HepG2 (cell line): ENCODE measurements around the gene SUV39H2. TPM values are rescaled to one million over a fixed set of nuclear protein-coding genes. Genes with fewer than 3 reads are reported as not detected.

ENCODE experiments used
- ARNTL ChIP-seq: sonication (generic); formaldehyde crosslinking; IDR thresholded peaks from 2 replicates; pipeline ENCODE4 v1.4.0; 2020; ENCODE audit warnings: mild to moderate bottlenecking, missing genetic modification reagents
- ATF7-NPFF ChIP-seq: sonication (generic); formaldehyde crosslinking; IDR thresholded peaks from 2 replicates; pipeline ENCODE4 v1.8.1; 2023; ENCODE audit warnings: mild to moderate bottlenecking, low read depth, missing genetic modification reagents, moderate library complexity
- BORCS8-MEF2B ChIP-seq: sonication (generic); formaldehyde crosslinking; IDR thresholded peaks from 2 replicates; pipeline ENCODE4 v1.8.0; 2022; ENCODE audit warnings: mild to moderate bottlenecking, missing genetic modification reagents
- KDM3A ChIP-seq: IDR thresholded peaks from 2 replicates; pipeline ENCODE4 v1.6.1; 2018; ENCODE audit warnings: low read depth, missing compliant biosample characterization
- KIAA2018 ChIP-seq: sonication (generic); formaldehyde crosslinking; IDR thresholded peaks from 2 replicates; pipeline ENCODE4 v1.5.0; 2020; ENCODE audit warnings: mild to moderate bottlenecking, missing genetic modification reagents, borderline replicate concordance
- NFE2L1 ChIP-seq: sonication (generic); formaldehyde crosslinking; IDR thresholded peaks from 2 replicates; pipeline ENCODE4 v1.4.0; 2020; ENCODE audit warnings: missing genetic modification reagents, mild to moderate bottlenecking, borderline replicate concordance
- REXO4 ChIP-seq: sonication (generic); formaldehyde crosslinking; IDR thresholded peaks from 2 replicates; pipeline ENCODE4 v1.8.0; 2022; ENCODE audit warnings: missing genetic modification reagents, mild to moderate bottlenecking, borderline replicate concordance
- SMAD9 ChIP-seq: sonication (generic); formaldehyde crosslinking; IDR thresholded peaks from 2 replicates; pipeline ENCODE4 v1.5.1; 2020; ENCODE audit warnings: mild to moderate bottlenecking, missing genetic modification reagents
- SNAPC4 ChIP-seq: sonication (generic); formaldehyde crosslinking; IDR thresholded peaks from 2 replicates; pipeline ENCODE4 v1.4.0; 2020; ENCODE audit warnings: mild to moderate bottlenecking, missing genetic modification reagents
- TCF7L2 ChIP-seq: IDR thresholded peaks from 2 replicates; pipeline ENCODE4 v1.6.1; 2011; ENCODE audit warnings: mild to moderate bottlenecking, low read depth, low read length, moderate library complexity
- TEAD3 ChIP-seq: optimal IDR thresholded peaks from 2 replicates; pipeline ENCODE3; 2016; ENCODE audit warnings: borderline replicate concordance
- ZNF282 ChIP-seq: fragments of 450-650 bp; IDR thresholded peaks from 2 replicates; pipeline ENCODE4 v1.6.1; 2018; ENCODE audit not compliant: partially characterized antibody
- ZNF615 ChIP-seq: sonication (generic); formaldehyde crosslinking; IDR thresholded peaks from 2 replicates; pipeline ENCODE4 v1.5.0; 2020; ENCODE audit warnings: mild to moderate bottlenecking, missing genetic modification reagents, borderline replicate concordance
- polyA plus RNA-seq, 8 experiments: library from polyadenylated mRNA; depleted of rRNA in 3 of 8; stranded (reverse) in 7 of 8; unstranded in 1 of 8; fragments of >200 nt; fragmentation: Illumina TruSeq in 4 of 8; extraction: Trizol in 4 of 8; gene quantifications; 2 replicates each; pipeline versions ENCODE4 v1.2.1 to v1.2.3, GENCODE V29; 2011 to 2016; ENCODE audit warnings: low read depth in 4 of 8, missing spikeins in 1 of 8, mixed read lengths in 1 of 8; ENCODE audit not compliant: insufficient read depth in 1 of 8
- total RNA-seq, 5 experiments: library from RNA; depleted of rRNA; stranded (reverse); fragments of >200 nt; fragmentation: Illumina TruSeq; extraction: Trizol; gene quantifications; 2 replicates each; pipeline ENCODE4 v1.2.3, GENCODE V29; 2016; ENCODE audit warnings: low read depth in 1 of 5
- TF ChIP-seq, protein P1 (sequence below): sonication (generic); formaldehyde crosslinking; IDR thresholded peaks from 2 replicates; pipeline ENCODE4 v1.4.0; 2020; ENCODE audit warnings: missing genetic modification reagents

The SUV39H2 gene
- total and polyA plus RNA-seq, 2 of the 13 experiments (the other 11 are each of a cell fraction or from before 2014, with no cell fraction given) = 9.0 to 44.3 TPM

- TF ChIP-seq NFE2L1 (CRISPR knock-in tag) (no peak), TCF7L2 (no peak), BORCS8-MEF2B (no peak; the same call in none of the 2 replicates), SNAPC4 (CRISPR knock-in tag) (peak; percentile 78), KDM3A (CRISPR knock-in tag) (0 out of 2 replicates have a peak, but pooled peaks have one; percentile 19), SMAD9 (CRISPR knock-in tag) (no peak), REXO4 (CRISPR knock-in tag) (no peak), KIAA2018 (no peak), TEAD3 (no peak), ARNTL (CRISPR knock-in tag) (no peak; the same call in 1 of the 2 replicates), ZNF282 (no peak), ATF7-NPFF (CRISPR knock-in tag) (peak; percentile 88), ZNF615 (CRISPR knock-in tag) (no peak)
- TF ChIP-seq, protein P1, sequence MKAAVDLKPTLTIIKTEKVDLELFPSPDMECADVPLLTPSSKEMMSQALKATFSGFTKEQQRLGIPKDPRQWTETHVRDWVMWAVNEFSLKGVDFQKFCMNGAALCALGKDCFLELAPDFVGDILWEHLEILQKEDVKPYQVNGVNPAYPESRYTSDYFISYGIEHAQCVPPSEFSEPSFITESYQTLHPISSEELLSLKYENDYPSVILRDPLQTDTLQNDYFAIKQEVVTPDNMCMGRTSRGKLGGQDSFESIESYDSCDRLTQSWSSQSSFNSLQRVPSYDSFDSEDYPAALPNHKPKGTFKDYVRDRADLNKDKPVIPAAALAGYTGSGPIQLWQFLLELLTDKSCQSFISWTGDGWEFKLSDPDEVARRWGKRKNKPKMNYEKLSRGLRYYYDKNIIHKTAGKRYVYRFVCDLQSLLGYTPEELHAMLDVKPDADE = no peak
These were observed at the start of gene SUV39H2 (continued) for GRCh38 chr10:14878266-14879123.
